OCI-LY7 (cell line): ENCODE data around the gene HOGA1.

Source experiments
- CTCF ChIP-seq: fragments of 200-600 bp; sonication (generic); conservative IDR thresholded peaks from 2 replicates; pipeline ENCODE4 v1.5.1; 2014; ENCODE audit warnings: mild to moderate bottlenecking, antibody characterized with exemption, low read length, moderate library complexity, mixed read lengths
- EZH2phosphoT487 ChIP-seq: fragments of 200-600 bp; sonication (generic); IDR thresholded peaks from 2 replicates; pipeline ENCODE4 v1.6.1; 2018; ENCODE audit warnings: low read depth, borderline replicate concordance, mild to moderate bottlenecking, mixed run types, antibody characterized with exemption, low read length, moderate library complexity, mixed read lengths

- TF ChIP-seq CTCF (no peak), EZH2phosphoT487 (no peak)
These were observed 36.2 kb upstream of the HOGA1 start for GRCh38 chr10:97547962-97548361.
